ENCODE results near the gene MKRN2. TPM values are rescaled to one million over a fixed set of nuclear protein-coding genes. Genes with fewer than 3 reads are reported as not detected.

The MKRN2 gene, protein sequence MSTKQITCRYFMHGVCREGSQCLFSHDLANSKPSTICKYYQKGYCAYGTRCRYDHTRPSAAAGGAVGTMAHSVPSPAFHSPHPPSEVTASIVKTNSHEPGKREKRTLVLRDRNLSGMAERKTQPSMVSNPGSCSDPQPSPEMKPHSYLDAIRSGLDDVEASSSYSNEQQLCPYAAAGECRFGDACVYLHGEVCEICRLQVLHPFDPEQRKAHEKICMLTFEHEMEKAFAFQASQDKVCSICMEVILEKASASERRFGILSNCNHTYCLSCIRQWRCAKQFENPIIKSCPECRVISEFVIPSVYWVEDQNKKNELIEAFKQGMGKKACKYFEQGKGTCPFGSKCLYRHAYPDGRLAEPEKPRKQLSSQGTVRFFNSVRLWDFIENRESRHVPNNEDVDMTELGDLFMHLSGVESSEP
- total RNA-seq (2014; rRNA removed; shearing (Covaris generic)) (41.6 and 52.9 TPM in 2 replicates), polyA plus RNA-seq (2016; fragmentation: Nextera tagmentation; extraction: Ambion mirVana) (43.7 and 47.2 TPM in 2 replicates)

DNA sequence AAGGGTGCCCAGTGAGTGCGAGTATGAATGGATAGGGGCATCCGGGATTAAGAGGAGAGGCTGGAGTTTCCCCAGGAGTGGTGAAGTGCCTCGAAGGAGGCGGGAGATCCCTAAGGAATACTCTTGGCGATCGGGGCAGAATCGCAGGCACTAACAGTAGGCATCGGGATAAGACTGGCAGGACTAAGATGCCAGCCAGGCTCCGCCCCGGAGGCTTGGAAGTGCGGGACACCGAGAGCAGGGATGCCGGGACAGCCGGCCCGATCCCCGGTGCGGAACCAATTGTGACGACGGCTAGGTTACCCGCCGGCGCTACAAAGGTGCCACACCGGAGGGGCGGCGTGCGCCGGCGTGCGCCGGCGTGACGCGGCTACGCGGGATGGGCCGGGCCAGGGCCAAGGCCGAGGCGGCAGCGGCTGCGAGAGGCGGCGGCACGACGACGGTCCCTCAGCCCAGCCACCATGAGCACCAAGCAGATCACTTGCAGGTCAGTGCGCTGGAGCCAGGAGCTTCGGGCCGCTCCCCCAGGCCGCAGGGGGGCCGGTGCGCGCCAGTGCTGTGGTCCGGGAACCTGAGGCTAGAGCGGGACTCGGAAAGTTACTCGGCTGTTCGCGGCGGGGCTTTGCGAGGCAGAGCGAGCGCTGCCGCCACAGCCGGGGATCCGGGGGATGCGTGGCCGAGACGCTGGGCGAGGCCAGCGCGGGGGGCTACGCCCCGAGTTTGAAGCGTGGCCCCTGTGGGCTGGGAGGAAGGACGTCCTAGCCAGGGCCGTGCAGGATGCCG is at the start of gene MKRN2:
MKRN2 (plus strand) TSS at position 398 of the 783 bp plus-strand sequence; CDS start at position 462, 64 bp downstream.
- peaks cover 23% of the 10 kb centered on the region for H3F3A ChIP-seq (ENCODE audit: insufficient read depth)
- H4K20me1 ChIP-seq (ENCODE audit: insufficient read depth): peaks cover 17% of the 10 kb centered on the region; the same call in 1 of the 2 replicates
- no peaks in the 10 kb centered on the region for H3K9me2 ChIP-seq (ENCODE audit: insufficient read depth)
- H3K79me2 ChIP-seq (ENCODE audit: insufficient read depth): peaks cover 46% of the 10 kb centered on the region
- H3K9me3 ChIP-seq (ENCODE audit: low read depth): no peaks in the 10 kb centered on the region
- no peaks in the 10 kb centered on the region for H3K27me3 ChIP-seq (replicated peaks; ENCODE audit: insufficient read depth)
- peak within 1 kb of the TSS; percentile 97 for H2AFZ ChIP-seq
- no peak for TF ChIP-seq EZH2phosphoT487 (IDR thresholded peaks at IDR 0.05; ENCODE audit: insufficient read depth, low read depth)
- no peak for TF ChIP-seq EZH2 (IDR thresholded peaks at IDR 0.05; ENCODE audit: insufficient read depth, poor library complexity, severe bottlenecking)
- H3K9ac ChIP-seq: peak within 1 kb of the TSS; percentile 93
- H3K4me3 ChIP-seq: peak within 1 kb of the TSS; percentile 86
- H3K4me2 ChIP-seq (ENCODE audit: unreplicated experiment): peak within 1 kb of the TSS; percentile 98
- H3K27ac ChIP-seq: peak within 1 kb of the TSS; percentile 95
- H3K4me1 ChIP-seq (ENCODE audit: insufficient read depth): peaks cover 20% of the 10 kb centered on the region
- no peaks in the 10 kb centered on the region for H3K36me3 ChIP-seq (ENCODE audit: low read depth)
- DNase-seq: peak; percentile 93
- 1% methylated on average over 64 to 73 of the region's 77 CpGs for WGBS, 2 experiments (ENCODE audit: low coverage in 1 of 2, low lambda C conversion rate in 2 of 2, missing lambda C conversion rate in 2 of 2)
- in situ Hi-C loops (cut with MboI): no loop called here

DNA sequence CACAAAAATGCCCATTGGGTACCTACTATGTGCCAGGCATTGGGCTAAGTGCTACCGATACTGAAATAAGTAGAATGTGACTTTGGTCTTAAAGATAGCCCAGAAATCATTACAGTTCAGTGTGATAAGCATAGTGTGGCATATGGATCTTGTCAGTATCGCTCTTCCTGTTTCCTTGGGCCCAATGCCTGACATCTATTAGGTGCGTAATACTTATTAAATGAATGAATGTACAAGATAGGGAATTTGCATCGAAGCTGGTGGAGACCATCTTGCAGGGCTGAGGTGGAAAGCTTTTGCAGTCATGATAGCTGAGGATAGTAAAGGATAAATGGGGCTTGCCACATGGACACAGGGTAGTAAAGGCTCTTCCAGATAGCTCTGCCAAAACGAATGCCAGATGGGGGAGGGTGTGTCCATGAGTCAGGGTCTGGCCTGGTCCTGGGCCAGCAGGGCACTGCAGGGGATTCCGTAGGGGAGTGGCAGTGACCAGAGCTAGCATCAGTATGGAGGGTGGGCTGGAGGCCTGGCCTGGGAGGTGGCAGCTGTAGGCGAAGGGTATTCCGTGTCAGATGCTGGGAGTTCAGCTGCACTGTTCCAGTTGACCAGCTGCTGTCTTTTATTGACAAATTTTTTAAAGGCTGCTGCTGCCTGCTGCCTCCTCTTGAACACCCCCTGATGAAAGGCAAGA is 49.2 kb upstream of the MKRN2 start:
- Histone ChIP-seq H3K27ac (peak overlapping the region; percentile 86), H3K9me2 (ENCODE audit: insufficient read depth) (no peaks in the 10 kb centered on the region), H3F3A (ENCODE audit: insufficient read depth) (peaks cover 22% of the 10 kb centered on the region), H3K9ac (peak overlapping the region; percentile 68), H3K4me2 (ENCODE audit: unreplicated experiment) (peak overlapping the region; percentile 68), H3K9me3 (ENCODE audit: low read depth) (no peaks in the 10 kb centered on the region), H3K27me3 (replicated peaks; ENCODE audit: insufficient read depth) (no peaks in the 10 kb centered on the region), H3K4me1 (ENCODE audit: insufficient read depth) (peaks cover 19% of the 10 kb centered on the region), H3K36me3 (ENCODE audit: low read depth) (0 out of 2 replicates have a peak, but pooled peaks cover 7% of the 10 kb centered on the region), H4K20me1 (ENCODE audit: insufficient read depth) (no peaks in the 10 kb centered on the region), H2AFZ (peak overlapping the region; percentile 40; the same call in 1 of the 2 replicates), H3K79me2 (ENCODE audit: insufficient read depth) (no peaks in the 10 kb centered on the region), H3K4me3 (peak overlapping the region; percentile 54)
- 41 to 51% methylated on average over 8 of the region's 8 CpGs for WGBS, 2 experiments (ENCODE audit: low coverage in 1 of 2, low lambda C conversion rate in 2 of 2, missing lambda C conversion rate in 2 of 2)
- in situ Hi-C loops (cut with MboI): no loop called here
- peak; percentile 73 for DNase-seq
- TF ChIP-seq EZH2 (IDR thresholded peaks at IDR 0.05; ENCODE audit: insufficient read depth, poor library complexity, severe bottlenecking): no peak
- TF ChIP-seq EZH2phosphoT487 (IDR thresholded peaks at IDR 0.05; ENCODE audit: insufficient read depth, low read depth): no peak

GRCh38 chr3:12508291-12508700 is 48.6 kb upstream of the MKRN2 start:
- peak overlapping the region; percentile 40; the same call in 1 of the 2 replicates for H2AFZ ChIP-seq
- no peaks in the 10 kb centered on the region for H3K9me3 ChIP-seq (ENCODE audit: low read depth)
- H3K27ac ChIP-seq: peak overlapping the region; percentile 86
- TF ChIP-seq EZH2phosphoT487 (IDR thresholded peaks at IDR 0.05; ENCODE audit: insufficient read depth, low read depth): peak; percentile 90; the same call in 1 of the 2 replicates
- TF ChIP-seq EZH2 (IDR thresholded peaks at IDR 0.05; ENCODE audit: insufficient read depth, poor library complexity, severe bottlenecking): no peak
- in situ Hi-C loops (cut with MboI): no loop called here
- peaks cover 19% of the 10 kb centered on the region for H3K4me1 ChIP-seq (ENCODE audit: insufficient read depth)
- no peaks in the 10 kb centered on the region for H3K9me2 ChIP-seq (ENCODE audit: insufficient read depth)
- H3K4me3 ChIP-seq: peak overlapping the region; percentile 54
- peaks cover 22% of the 10 kb centered on the region for H3F3A ChIP-seq (ENCODE audit: insufficient read depth)
- no peaks in the 10 kb centered on the region for H3K27me3 ChIP-seq (replicated peaks; ENCODE audit: insufficient read depth)
- no peaks in the 10 kb centered on the region for H3K79me2 ChIP-seq (ENCODE audit: insufficient read depth)
- peak; percentile 98 for DNase-seq
- H3K4me2 ChIP-seq (ENCODE audit: unreplicated experiment): peak overlapping the region; percentile 68
- peak overlapping the region; percentile 68 for H3K9ac ChIP-seq
- H3K36me3 ChIP-seq (ENCODE audit: low read depth): 0 out of 2 replicates have a peak, but pooled peaks cover 7% of the 10 kb centered on the region
- WGBS, 2 experiments (ENCODE audit: low coverage in 1 of 2, low lambda C conversion rate in 2 of 2, missing lambda C conversion rate in 2 of 2): 1 to 2% methylated on average over 5 of the region's 5 CpGs
- no peaks in the 10 kb centered on the region for H4K20me1 ChIP-seq (ENCODE audit: insufficient read depth)
